AG09309 (cell line): ENCODE results near the gene MDK.

ENCODE experiments used
- DNase-seq: peaks from one replicate; pipeline ENCODE4 v3.0.0-alpha.2; 2010; ENCODE audit warnings: low read depth
- H3K4me3 ChIP-seq: 2 replicates; pipeline ENCODE4 v1.5.1; 2011; ENCODE audit warnings: mild to moderate bottlenecking, low read depth, low read length, moderate library complexity; ENCODE audit not compliant: control insufficient read depth
- TF ChIP-seq, protein P1 (sequence below): IDR thresholded peaks from 2 replicates; pipeline ENCODE4 v1.5.1; 2011; ENCODE audit warnings: mild to moderate bottlenecking, low read depth, low read length, inconsistent platforms; ENCODE audit not compliant: insufficient read depth, control insufficient read depth; ENCODE audit errors: missing control alignments

Gene MDK

DNA sequence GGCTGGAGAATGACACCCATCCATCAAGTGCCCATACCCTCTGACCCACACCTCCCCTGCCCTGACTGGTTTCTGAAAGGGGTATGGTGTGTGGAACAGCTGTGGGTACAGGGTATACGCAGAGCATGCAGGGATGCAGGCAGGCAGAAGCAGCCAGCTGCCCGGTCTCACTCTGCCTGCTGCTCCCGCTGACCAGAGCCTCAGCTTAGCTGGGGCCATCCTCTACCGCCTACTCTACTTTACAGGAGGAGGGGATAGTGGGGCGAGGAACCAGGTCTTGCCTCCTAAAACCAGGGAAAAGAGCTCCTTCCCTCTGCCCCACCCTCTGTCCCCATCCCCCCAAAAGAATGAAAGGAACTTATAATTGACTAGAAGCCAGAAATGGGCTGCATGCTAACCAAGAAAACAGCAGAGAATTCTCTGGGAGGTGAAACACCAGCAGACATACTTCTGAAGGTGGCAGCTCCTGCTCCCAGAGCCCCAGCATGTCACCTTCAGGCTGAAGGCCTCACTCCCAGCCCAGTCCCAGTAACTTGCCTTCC, 23.1 kb downstream of the MDK start:
- DNase-seq: no peak
- TF ChIP-seq, protein P1, sequence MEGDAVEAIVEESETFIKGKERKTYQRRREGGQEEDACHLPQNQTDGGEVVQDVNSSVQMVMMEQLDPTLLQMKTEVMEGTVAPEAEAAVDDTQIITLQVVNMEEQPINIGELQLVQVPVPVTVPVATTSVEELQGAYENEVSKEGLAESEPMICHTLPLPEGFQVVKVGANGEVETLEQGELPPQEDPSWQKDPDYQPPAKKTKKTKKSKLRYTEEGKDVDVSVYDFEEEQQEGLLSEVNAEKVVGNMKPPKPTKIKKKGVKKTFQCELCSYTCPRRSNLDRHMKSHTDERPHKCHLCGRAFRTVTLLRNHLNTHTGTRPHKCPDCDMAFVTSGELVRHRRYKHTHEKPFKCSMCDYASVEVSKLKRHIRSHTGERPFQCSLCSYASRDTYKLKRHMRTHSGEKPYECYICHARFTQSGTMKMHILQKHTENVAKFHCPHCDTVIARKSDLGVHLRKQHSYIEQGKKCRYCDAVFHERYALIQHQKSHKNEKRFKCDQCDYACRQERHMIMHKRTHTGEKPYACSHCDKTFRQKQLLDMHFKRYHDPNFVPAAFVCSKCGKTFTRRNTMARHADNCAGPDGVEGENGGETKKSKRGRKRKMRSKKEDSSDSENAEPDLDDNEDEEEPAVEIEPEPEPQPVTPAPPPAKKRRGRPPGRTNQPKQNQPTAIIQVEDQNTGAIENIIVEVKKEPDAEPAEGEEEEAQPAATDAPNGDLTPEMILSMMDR: no peak
- no peak overlapping the region for H3K4me3 ChIP-seq

DNA sequence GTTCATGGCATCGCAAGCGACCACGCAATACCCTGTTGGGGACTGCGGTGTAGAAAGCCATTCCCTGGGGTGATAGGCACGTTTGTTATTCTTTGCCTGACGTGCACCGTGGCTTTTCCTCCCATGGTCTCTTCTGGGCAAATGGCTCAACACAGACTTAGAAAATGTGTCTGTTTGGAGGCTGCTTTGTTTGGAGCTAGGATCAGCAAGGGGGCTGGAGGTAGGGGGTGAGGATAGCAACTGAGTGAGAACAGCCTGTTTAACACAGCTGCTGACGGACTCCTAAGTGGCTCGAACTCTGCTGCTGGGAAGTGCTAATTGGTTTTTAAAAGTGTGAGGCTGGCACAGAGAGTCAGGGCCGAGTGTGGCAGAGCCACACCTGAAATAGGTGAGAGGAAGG, 26.2 kb downstream of the MDK start:
- H3K4me3 ChIP-seq: no peak overlapping the region
- DNase-seq: no peak
- TF ChIP-seq, protein P1: no peak

DNA sequence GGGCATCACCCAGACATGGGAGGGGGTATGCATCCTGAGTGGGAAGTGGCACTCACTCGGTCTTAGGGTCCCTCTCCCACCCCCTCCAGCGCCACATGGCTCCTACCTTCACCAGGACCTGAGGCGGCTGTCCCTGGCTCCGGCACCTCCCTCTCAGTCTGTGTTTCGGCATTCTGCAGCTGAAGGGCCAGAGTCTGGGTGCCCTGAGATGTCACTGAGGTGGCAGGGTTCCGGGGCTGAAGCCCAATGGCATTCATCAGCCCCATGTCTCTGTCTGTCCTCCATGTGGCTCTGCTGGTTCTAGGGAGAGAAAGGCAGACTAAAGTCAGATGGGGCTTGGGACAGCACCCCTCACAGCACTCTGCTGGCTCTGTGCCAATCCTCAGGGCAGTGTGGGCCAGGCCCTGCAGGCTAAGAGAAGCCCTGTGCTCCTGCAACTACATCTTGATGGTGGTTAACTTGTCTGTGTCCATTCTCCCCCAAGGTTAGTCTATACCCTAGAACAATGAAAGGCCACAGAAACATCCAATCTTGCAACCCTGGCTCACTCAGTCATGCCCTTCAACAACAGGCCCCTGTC, 27.0 kb downstream of the MDK start:
- no peak for DNase-seq
- TF ChIP-seq, protein P1: no peak
- H3K4me3 ChIP-seq: no peak overlapping the region

DNA sequence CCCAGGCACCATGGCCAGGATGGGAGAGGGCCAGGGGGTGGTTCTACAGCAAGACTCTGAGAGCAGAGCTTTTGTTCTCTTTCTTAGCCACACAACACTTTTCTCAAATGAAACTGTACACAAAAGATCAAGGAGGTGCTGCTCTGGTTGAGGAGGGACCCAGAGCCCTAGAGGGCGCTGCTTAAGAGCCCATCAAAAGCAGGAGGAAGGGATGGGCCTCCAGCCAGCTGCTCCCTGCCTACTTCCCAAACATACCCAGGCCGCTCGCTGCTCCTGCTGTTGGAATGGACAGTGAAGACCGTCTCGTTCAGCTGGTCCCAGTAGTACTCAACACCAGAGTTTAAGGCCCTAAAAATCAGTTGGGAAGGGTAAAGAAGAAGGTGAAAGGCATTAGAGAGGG, 28.6 kb downstream of the MDK start:
- TF ChIP-seq, protein P1: no peak
- DNase-seq: no peak
- H3K4me3 ChIP-seq: no peak overlapping the region

DNA sequence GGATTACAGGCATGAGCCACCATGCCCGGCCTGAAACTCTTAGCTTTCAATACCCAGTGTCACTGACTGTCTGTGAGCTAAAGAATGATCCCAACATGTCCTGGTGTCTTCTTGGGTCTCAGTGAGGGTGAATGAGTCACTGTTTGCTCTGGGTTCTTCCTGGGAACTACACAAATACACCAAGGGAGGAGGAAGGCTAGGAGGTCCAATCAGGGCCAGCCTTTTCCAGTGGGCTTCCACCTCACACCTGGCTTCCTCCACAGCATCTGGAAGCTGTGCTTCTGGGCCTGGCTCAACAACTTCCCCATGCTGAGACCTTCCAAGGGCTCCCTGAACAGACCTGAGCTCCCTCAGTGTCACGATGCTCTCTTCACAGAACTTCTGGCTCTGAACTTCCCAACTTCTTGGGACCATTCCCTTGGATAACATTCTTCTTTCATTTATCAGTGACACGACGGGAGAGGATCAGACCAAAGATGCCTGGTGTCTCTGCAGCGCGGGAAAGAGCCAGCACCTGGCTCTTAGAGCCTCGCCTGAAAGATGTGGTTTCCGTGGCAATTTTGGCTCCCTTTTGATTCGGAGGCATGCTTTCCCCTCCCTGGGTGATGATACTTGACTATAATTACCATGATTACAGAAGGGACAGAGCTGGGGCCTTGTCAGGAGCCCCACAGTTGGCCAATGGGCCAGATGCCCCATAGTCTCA, 32.4 kb downstream of the MDK start:
- no peak overlapping the region for H3K4me3 ChIP-seq
- TF ChIP-seq, protein P1: no peak
- no peak for DNase-seq

DNA sequence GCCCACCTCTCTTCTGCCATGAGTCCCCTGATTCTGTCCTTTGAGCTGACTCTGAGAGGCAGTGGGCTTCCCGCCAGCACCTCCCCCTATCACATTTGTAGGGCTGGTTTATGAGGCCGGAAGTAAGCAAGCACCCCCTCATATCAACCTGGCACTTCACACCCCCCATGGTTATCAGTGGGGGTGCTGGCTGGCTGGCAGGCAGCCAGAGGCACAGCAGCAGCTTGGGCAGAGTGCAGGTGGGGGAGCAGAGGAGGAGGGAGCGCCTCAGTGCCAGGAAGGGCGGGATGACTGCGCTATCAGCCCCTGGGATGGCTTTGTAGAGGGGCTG, 33.0 kb downstream of the MDK start:
- DNase-seq: no peak
- TF ChIP-seq, protein P1: no peak
- no peak overlapping the region for H3K4me3 ChIP-seq
